ENCODE measurements around the gene VAPA. TPM values are rescaled to one million over a fixed set of nuclear protein-coding genes. Genes with fewer than 3 reads are reported as not detected.

The VAPA gene
- total RNA-seq, 1 experiment from 2014 or later = 137 TPM

GRCh38 chr18:9989481-9989880, 75.7 kb downstream of the VAPA start (continued):
- TF ChIP-seq, protein P1, sequence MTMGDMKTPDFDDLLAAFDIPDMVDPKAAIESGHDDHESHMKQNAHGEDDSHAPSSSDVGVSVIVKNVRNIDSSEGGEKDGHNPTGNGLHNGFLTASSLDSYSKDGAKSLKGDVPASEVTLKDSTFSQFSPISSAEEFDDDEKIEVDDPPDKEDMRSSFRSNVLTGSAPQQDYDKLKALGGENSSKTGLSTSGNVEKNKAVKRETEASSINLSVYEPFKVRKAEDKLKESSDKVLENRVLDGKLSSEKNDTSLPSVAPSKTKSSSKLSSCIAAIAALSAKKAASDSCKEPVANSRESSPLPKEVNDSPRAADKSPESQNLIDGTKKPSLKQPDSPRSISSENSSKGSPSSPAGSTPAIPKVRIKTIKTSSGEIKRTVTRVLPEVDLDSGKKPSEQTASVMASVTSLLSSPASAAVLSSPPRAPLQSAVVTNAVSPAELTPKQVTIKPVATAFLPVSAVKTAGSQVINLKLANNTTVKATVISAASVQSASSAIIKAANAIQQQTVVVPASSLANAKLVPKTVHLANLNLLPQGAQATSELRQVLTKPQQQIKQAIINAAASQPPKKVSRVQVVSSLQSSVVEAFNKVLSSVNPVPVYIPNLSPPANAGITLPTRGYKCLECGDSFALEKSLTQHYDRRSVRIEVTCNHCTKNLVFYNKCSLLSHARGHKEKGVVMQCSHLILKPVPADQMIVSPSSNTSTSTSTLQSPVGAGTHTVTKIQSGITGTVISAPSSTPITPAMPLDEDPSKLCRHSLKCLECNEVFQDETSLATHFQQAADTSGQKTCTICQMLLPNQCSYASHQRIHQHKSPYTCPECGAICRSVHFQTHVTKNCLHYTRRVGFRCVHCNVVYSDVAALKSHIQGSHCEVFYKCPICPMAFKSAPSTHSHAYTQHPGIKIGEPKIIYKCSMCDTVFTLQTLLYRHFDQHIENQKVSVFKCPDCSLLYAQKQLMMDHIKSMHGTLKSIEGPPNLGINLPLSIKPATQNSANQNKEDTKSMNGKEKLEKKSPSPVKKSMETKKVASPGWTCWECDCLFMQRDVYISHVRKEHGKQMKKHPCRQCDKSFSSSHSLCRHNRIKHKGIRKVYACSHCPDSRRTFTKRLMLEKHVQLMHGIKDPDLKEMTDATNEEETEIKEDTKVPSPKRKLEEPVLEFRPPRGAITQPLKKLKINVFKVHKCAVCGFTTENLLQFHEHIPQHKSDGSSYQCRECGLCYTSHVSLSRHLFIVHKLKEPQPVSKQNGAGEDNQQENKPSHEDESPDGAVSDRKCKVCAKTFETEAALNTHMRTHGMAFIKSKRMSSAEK (CRISPR knock-in tag; IDR thresholded peaks at IDR 0.05; ENCODE audit: borderline replicate concordance) = no peak
- TF ChIP-seq ZNF317 (CRISPR knock-in tag; IDR thresholded peaks at IDR 0.05; ENCODE audit: borderline replicate concordance, low read depth) (no peak), RELA (CRISPR knock-in tag; IDR thresholded peaks at IDR 0.05; ENCODE audit: borderline replicate concordance) (no peak), CDX4 (CRISPR knock-in tag; IDR thresholded peaks at IDR 0.05; ENCODE audit: borderline replicate concordance) (no peak), AR (CRISPR knock-in tag; IDR thresholded peaks at IDR 0.05) (no peak), SOX15 (CRISPR knock-in tag; IDR thresholded peaks at IDR 0.05) (no peak)
- TF ChIP-seq, protein P2, sequence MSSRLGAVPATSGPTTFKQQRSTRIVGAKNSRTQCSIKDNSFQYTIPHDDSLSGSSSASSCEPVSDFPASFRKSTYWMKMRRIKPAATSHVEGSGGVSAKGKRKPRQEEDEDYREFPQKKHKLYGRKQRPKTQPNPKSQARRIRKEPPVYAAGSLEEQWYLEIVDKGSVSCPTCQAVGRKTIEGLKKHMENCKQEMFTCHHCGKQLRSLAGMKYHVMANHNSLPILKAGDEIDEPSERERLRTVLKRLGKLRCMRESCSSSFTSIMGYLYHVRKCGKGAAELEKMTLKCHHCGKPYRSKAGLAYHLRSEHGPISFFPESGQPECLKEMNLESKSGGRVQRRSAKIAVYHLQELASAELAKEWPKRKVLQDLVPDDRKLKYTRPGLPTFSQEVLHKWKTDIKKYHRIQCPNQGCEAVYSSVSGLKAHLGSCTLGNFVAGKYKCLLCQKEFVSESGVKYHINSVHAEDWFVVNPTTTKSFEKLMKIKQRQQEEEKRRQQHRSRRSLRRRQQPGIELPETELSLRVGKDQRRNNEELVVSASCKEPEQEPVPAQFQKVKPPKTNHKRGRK (CRISPR knock-in tag; IDR thresholded peaks at IDR 0.05; ENCODE audit: borderline replicate concordance) = no peak

DNA sequence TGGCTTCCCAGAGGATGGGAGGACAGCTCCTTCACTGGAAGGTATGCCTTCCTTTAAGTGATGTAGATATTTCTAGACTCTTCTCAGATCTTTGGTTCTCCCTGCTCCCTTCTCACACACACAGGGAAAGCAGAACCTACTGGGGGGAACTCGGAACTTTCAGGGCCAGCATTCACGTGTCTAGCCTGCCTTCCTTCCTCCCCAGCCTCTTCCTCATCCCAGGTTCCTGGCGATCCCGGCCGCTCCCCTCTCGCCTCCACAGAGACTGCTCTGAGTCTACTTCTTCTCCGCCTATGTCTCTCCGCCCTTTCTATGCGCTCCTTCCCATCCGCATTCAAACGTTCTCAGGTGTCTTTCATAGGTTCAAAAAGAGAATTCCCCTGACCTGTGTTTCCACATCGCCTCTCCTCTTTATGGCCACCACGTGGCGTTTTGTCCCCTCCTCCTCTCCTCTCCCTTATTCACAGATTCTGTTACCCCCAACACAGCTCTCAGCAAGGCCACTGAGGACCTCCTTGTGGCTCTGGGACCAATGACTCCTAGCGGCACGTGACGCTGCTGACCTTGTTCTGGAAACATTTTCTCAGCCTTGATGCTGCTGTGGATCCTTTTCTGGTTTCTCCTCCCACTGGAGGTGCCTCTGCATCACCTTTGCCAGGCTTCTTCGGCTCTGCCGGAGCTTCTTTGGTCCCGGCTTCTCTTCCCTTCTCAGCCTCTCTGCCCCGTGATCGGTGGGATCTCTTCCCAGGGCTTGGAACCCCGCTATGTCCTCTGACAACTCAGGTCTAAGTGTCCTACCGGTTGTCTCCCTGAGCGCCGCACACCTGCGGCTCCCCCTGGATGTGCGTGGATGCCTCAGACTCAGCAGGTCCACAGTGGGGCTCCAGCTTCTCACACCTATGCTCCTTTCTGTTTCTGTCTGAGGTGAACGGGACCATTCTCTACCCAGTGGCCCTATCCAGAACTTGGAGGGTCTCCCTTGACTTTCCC, 77.5 kb downstream of the VAPA start:
- Mint-ChIP-seq H3K9me3 (no peaks in the 10 kb centered on the region), H3K4me3 (no peak overlapping the region), H3K27me3 (ENCODE audit: low read depth) (no peaks in the 10 kb centered on the region; the same call in 1 of the 2 replicates), H3K27ac (no peak overlapping the region), H3K36me3 (no peaks in the 10 kb centered on the region), H3K4me1 (no peaks in the 10 kb centered on the region)
- ChIA-PET CTCF (interaction anchor here (1.3 kb wide), 1 partner anchor 41 kb away, joined by 3 read pairs; no protein-coding TSS in a partner anchor), POLR2A (no interaction called here)
- DNase-seq (ENCODE audit: low spot score) = no peak
- ATAC-seq = no peak
- TF ChIP-seq AR (CRISPR knock-in tag; IDR thresholded peaks at IDR 0.05) (no peak), ZNF232 (CRISPR knock-in tag; IDR thresholded peaks at IDR 0.05) (no peak), ARID4B (CRISPR knock-in tag; IDR thresholded peaks at IDR 0.05; ENCODE audit: borderline replicate concordance) (no peak)
- TF ChIP-seq, protein P3, sequence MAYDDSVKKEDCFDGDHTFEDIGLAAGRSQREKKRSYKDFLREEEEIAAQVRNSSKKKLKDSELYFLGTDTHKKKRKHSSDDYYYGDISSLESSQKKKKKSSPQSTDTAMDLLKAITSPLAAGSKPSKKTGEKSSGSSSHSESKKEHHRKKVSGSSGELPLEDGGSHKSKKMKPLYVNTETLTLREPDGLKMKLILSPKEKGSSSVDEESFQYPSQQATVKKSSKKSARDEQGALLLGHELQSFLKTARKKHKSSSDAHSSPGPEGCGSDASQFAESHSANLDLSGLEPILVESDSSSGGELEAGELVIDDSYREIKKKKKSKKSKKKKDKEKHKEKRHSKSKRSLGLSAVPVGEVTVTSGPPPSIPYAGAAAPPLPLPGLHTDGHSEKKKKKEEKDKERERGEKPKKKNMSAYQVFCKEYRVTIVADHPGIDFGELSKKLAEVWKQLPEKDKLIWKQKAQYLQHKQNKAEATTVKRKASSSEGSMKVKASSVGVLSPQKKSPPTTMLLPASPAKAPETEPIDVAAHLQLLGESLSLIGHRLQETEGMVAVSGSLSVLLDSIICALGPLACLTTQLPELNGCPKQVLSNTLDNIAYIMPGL (CRISPR knock-in tag; IDR thresholded peaks at IDR 0.05) = no peak
